ENCODE results near the gene CDKN2B-AS1.

DNA sequence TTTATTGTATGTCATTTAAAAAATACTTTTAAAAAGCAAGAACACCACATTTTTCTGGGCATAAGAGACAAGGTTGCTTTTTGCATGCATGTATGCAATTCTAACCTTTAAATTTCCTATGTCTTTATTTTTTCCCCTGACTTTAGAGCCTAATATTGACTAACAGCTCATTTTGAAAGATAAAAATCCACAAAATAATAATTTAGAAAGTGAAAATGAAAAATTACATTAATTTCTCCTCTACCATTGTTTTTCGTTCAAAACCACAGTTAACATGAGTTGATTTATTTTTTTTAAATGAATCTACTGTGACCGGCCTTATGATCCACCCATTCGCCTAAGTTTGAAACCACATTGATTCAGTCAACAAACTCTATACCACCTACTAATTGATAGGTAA, 152.0 kb downstream of the CDKN2B-AS1 start:
- TF ChIP-seq, protein P1, sequence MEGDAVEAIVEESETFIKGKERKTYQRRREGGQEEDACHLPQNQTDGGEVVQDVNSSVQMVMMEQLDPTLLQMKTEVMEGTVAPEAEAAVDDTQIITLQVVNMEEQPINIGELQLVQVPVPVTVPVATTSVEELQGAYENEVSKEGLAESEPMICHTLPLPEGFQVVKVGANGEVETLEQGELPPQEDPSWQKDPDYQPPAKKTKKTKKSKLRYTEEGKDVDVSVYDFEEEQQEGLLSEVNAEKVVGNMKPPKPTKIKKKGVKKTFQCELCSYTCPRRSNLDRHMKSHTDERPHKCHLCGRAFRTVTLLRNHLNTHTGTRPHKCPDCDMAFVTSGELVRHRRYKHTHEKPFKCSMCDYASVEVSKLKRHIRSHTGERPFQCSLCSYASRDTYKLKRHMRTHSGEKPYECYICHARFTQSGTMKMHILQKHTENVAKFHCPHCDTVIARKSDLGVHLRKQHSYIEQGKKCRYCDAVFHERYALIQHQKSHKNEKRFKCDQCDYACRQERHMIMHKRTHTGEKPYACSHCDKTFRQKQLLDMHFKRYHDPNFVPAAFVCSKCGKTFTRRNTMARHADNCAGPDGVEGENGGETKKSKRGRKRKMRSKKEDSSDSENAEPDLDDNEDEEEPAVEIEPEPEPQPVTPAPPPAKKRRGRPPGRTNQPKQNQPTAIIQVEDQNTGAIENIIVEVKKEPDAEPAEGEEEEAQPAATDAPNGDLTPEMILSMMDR (conservative IDR thresholded peaks at IDR 0.05; ENCODE audit: low read depth in 2 of 2) = no peak
- no peak for TF ChIP-seq EZH2 (IDR thresholded peaks at IDR 0.05; ENCODE audit: low read depth, unreplicated experiment)
- TF ChIP-seq POLR2AphosphoS5 (IDR thresholded peaks at IDR 0.05; ENCODE audit: low read depth) = no peak
- no peak for TF ChIP-seq ZNF114 (CRISPR knock-in tag; IDR thresholded peaks at IDR 0.05)
- TF ChIP-seq, protein P2, sequence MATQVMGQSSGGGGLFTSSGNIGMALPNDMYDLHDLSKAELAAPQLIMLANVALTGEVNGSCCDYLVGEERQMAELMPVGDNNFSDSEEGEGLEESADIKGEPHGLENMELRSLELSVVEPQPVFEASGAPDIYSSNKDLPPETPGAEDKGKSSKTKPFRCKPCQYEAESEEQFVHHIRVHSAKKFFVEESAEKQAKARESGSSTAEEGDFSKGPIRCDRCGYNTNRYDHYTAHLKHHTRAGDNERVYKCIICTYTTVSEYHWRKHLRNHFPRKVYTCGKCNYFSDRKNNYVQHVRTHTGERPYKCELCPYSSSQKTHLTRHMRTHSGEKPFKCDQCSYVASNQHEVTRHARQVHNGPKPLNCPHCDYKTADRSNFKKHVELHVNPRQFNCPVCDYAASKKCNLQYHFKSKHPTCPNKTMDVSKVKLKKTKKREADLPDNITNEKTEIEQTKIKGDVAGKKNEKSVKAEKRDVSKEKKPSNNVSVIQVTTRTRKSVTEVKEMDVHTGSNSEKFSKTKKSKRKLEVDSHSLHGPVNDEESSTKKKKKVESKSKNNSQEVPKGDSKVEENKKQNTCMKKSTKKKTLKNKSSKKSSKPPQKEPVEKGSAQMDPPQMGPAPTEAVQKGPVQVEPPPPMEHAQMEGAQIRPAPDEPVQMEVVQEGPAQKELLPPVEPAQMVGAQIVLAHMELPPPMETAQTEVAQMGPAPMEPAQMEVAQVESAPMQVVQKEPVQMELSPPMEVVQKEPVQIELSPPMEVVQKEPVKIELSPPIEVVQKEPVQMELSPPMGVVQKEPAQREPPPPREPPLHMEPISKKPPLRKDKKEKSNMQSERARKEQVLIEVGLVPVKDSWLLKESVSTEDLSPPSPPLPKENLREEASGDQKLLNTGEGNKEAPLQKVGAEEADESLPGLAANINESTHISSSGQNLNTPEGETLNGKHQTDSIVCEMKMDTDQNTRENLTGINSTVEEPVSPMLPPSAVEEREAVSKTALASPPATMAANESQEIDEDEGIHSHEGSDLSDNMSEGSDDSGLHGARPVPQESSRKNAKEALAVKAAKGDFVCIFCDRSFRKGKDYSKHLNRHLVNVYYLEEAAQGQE (IDR thresholded peaks at IDR 0.05; ENCODE audit: unreplicated experiment) = no peak
- no peak for TF ChIP-seq EZH2phosphoT487 (IDR thresholded peaks at IDR 0.05; ENCODE audit: unreplicated experiment)
- no peak for TF ChIP-seq CREB1 (CRISPR knock-in tag; IDR thresholded peaks at IDR 0.05; ENCODE audit: low read depth)
- no peak for TF ChIP-seq STAT1 (IDR thresholded peaks at IDR 0.05; ENCODE audit: unreplicated experiment)
- no peak for TF ChIP-seq NANOG (IDR thresholded peaks at IDR 0.05; ENCODE audit: borderline replicate concordance)
- TF ChIP-seq ZNF331 (CRISPR knock-in tag; IDR thresholded peaks at IDR 0.05; ENCODE audit: low read depth) = no peak
- TF ChIP-seq JUNB (IDR thresholded peaks at IDR 0.05; ENCODE audit: unreplicated experiment) = no peak
- TF ChIP-seq, protein P3, sequence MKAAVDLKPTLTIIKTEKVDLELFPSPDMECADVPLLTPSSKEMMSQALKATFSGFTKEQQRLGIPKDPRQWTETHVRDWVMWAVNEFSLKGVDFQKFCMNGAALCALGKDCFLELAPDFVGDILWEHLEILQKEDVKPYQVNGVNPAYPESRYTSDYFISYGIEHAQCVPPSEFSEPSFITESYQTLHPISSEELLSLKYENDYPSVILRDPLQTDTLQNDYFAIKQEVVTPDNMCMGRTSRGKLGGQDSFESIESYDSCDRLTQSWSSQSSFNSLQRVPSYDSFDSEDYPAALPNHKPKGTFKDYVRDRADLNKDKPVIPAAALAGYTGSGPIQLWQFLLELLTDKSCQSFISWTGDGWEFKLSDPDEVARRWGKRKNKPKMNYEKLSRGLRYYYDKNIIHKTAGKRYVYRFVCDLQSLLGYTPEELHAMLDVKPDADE (IDR thresholded peaks at IDR 0.05) = no peak
- TF ChIP-seq, protein P4, sequence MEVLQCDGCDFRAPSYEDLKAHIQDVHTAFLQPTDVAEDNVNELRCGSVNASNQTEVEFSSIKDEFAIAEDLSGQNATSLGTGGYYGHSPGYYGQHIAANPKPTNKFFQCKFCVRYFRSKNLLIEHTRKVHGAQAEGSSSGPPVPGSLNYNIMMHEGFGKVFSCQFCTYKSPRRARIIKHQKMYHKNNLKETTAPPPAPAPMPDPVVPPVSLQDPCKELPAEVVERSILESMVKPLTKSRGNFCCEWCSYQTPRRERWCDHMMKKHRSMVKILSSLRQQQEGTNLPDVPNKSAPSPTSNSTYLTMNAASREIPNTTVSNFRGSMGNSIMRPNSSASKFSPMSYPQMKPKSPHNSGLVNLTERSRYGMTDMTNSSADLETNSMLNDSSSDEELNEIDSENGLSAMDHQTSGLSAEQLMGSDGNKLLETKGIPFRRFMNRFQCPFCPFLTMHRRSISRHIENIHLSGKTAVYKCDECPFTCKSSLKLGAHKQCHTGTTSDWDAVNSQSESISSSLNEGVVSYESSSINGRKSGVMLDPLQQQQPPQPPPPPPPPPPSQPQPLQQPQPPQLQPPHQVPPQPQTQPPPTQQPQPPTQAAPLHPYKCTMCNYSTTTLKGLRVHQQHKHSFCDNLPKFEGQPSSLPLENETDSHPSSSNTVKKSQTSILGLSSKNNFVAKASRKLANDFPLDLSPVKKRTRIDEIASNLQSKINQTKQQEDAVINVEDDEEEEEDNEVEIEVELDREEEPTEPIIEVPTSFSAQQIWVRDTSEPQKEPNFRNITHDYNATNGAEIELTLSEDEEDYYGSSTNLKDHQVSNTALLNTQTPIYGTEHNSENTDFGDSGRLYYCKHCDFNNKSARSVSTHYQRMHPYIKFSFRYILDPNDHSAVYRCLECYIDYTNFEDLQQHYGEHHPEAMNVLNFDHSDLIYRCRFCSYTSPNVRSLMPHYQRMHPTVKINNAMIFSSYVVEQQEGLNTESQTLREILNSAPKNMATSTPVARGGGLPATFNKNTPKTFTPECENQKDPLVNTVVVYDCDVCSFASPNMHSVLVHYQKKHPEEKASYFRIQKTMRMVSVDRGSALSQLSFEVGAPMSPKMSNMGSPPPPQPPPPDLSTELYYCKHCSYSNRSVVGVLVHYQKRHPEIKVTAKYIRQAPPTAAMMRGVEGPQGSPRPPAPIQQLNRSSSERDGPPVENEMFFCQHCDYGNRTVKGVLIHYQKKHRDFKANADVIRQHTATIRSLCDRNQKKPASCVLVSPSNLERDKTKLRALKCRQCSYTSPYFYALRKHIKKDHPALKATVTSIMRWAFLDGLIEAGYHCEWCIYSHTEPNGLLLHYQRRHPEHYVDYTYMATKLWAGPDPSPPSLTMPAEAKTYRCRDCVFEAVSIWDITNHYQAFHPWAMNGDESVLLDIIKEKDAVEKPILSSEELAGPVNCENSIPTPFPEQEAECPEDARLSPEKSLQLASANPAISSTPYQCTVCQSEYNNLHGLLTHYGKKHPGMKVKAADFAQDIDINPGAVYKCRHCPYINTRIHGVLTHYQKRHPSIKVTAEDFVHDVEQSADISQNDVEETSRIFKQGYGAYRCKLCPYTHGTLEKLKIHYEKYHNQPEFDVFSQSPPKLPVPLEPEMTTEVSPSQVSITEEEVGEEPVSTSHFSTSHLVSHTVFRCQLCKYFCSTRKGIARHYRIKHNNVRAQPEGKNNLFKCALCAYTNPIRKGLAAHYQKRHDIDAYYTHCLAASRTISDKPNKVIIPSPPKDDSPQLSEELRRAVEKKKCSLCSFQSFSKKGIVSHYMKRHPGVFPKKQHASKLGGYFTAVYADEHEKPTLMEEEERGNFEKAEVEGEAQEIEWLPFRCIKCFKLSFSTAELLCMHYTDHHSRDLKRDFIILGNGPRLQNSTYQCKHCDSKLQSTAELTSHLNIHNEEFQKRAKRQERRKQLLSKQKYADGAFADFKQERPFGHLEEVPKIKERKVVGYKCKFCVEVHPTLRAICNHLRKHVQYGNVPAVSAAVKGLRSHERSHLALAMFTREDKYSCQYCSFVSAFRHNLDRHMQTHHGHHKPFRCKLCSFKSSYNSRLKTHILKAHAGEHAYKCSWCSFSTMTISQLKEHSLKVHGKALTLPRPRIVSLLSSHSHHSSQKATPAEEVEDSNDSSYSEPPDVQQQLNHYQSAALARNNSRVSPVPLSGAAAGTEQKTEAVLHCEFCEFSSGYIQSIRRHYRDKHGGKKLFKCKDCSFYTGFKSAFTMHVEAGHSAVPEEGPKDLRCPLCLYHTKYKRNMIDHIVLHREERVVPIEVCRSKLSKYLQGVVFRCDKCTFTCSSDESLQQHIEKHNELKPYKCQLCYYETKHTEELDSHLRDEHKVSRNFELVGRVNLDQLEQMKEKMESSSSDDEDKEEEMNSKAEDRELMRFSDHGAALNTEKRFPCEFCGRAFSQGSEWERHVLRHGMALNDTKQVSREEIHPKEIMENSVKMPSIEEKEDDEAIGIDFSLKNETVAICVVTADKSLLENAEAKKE (CRISPR knock-in tag; IDR thresholded peaks at IDR 0.05) = no peak

All from GM23338 (cell line).